SK-N-MC (cell line): ENCODE data around the gene ARIH2.

Experiments
- DNase-seq: peaks from one replicate; pipeline ENCODE4 v3.0.0-alpha.2; 2011; ENCODE audit warnings: low read depth, low spot score
- H3K27ac ChIP-seq: fragments of 200-600 bp; sonication (generic); 2 replicates; pipeline ENCODE4 v1.5.1; 2016; ENCODE audit warnings: mixed run types
- H3K36me3 ChIP-seq: fragments of 200-600 bp; sonication (generic); 2 replicates; pipeline ENCODE4 v1.6.1; 2017; ENCODE audit warnings: antibody characterized with exemption, low read length, mixed read lengths; ENCODE audit not compliant: insufficient read depth
- H3K4me3 ChIP-seq: fragments of 200-600 bp; sonication (generic); 2 replicates; pipeline ENCODE4 v1.5.1; 2016
- H3K9ac ChIP-seq: fragments of 200-600 bp; sonication (generic); 2 replicates; pipeline ENCODE4 v1.8.0; 2017; ENCODE audit warnings: mixed run types, mixed read lengths; ENCODE audit not compliant: insufficient read length
- H3K9me3 ChIP-seq: fragments of 200-600 bp; sonication (generic); 2 replicates; pipeline ENCODE4 v1.6.1; 2017; ENCODE audit warnings: low read depth, mild to moderate bottlenecking, antibody characterized with exemption, low read length, moderate library complexity, mixed read lengths
- EZH2 ChIP-seq: fragments of 200-600 bp; sonication (generic); IDR thresholded peaks from one replicate; pipeline ENCODE4 v1.6.1; 2017; ENCODE audit warnings: antibody characterized with exemption
- FOXP2 ChIP-seq: optimal IDR thresholded peaks from 2 replicates; pipeline ENCODE3; 2011; ENCODE audit warnings: mild to moderate bottlenecking, moderate library complexity; ENCODE audit not compliant: insufficient read depth; ENCODE audit errors: extremely low read length, control extremely low read depth
- POLR2AphosphoS5 ChIP-seq: IDR thresholded peaks from 2 replicates; pipeline ENCODE4 v1.6.1; 2012; ENCODE audit warnings: mild to moderate bottlenecking, low read depth, low read length, borderline replicate concordance

Gene ARIH2

GRCh38 chr3:48974076-48974864 lies 55.6 kb downstream of the ARIH2 start:
- peaks cover 33% of the 10 kb centered on the region; the same call in 1 of the 2 replicates for H3K36me3 ChIP-seq
- H3K9ac ChIP-seq, result no peak overlapping the region
- no peak overlapping the region for H3K27ac ChIP-seq
- H3K4me3 ChIP-seq, result no peak overlapping the region
- no peak for DNase-seq
- TF ChIP-seq EZH2, result no peak
- no peak for TF ChIP-seq FOXP2
- TF ChIP-seq POLR2AphosphoS5, result no peak
- H3K9me3 ChIP-seq, result no peaks in the 10 kb centered on the region

GRCh38 chr3:48979451-48979850 lies 60.8 kb downstream of the ARIH2 start:
- TF ChIP-seq EZH2 (no peak), POLR2AphosphoS5 (no peak), FOXP2 (no peak)
- no peaks in the 10 kb centered on the region for H3K9me3 ChIP-seq

GRCh38 chr3:48980295-48980694 lies 61.7 kb downstream of the ARIH2 start:
- Histone ChIP-seq H3K36me3 (peaks cover 17% of the 10 kb centered on the region; the same call in 1 of the 2 replicates), H3K4me3 (no peak overlapping the region), H3K9me3 (no peaks in the 10 kb centered on the region), H3K27ac (no peak overlapping the region), H3K9ac (no peak overlapping the region)
- TF ChIP-seq EZH2, result no peak
- TF ChIP-seq FOXP2, result no peak
- TF ChIP-seq POLR2AphosphoS5, result no peak
- no peak for DNase-seq

More at GRCh38 chr3:48979451-48979850, 60.8 kb downstream of the ARIH2 start:
- no peak overlapping the region for H3K27ac ChIP-seq
- no peak for DNase-seq
- H3K9ac ChIP-seq, result no peak overlapping the region
- H3K4me3 ChIP-seq, result no peak overlapping the region
- peaks cover 23% of the 10 kb centered on the region; the same call in 1 of the 2 replicates for H3K36me3 ChIP-seq

- no peak overlapping the region for H3K4me3 ChIP-seq
- H3K27ac ChIP-seq, result no peak overlapping the region
- no peak for DNase-seq
- TF ChIP-seq POLR2AphosphoS5 (no peak), EZH2 (no peak)
- no peak overlapping the region for H3K9ac ChIP-seq
- H3K9me3 ChIP-seq, result no peaks in the 10 kb centered on the region
- H3K36me3 ChIP-seq, result peaks cover 17% of the 10 kb centered on the region; the same call in 1 of the 2 replicates
Measured at GRCh38 chr3:48982016-48982415, 63.4 kb downstream of the ARIH2 start.

GRCh38 chr3:48982686-48983085 lies 64.0 kb downstream of the ARIH2 start:
- peaks cover 17% of the 10 kb centered on the region; the same call in 1 of the 2 replicates for H3K36me3 ChIP-seq
- no peak overlapping the region for H3K4me3 ChIP-seq
- H3K9me3 ChIP-seq, result no peaks in the 10 kb centered on the region
- DNase-seq, result no peak
- TF ChIP-seq EZH2, result no peak
- TF ChIP-seq FOXP2, result no peak
- no peak for TF ChIP-seq POLR2AphosphoS5
- H3K9ac ChIP-seq, result no peak overlapping the region
- H3K27ac ChIP-seq, result no peak overlapping the region

GRCh38 chr3:48983096-48983495 lies 64.5 kb downstream of the ARIH2 start:
- no peak for DNase-seq
- Histone ChIP-seq H3K27ac (no peak overlapping the region), H3K4me3 (no peak overlapping the region), H3K36me3 (peaks cover 17% of the 10 kb centered on the region; the same call in 1 of the 2 replicates), H3K9me3 (no peaks in the 10 kb centered on the region), H3K9ac (no peak overlapping the region)
- TF ChIP-seq POLR2AphosphoS5, result no peak
- TF ChIP-seq EZH2, result no peak
- TF ChIP-seq FOXP2, result no peak

- no peaks in the 10 kb centered on the region for H3K9me3 ChIP-seq
- no peak for DNase-seq
- H3K36me3 ChIP-seq, result peaks cover 11% of the 10 kb centered on the region; the same call in 1 of the 2 replicates
- H3K9ac ChIP-seq, result no peak overlapping the region
- no peak overlapping the region for H3K27ac ChIP-seq
- TF ChIP-seq POLR2AphosphoS5 (no peak), FOXP2 (no peak), EZH2 (no peak)
- H3K4me3 ChIP-seq, result no peak overlapping the region
Measured at GRCh38 chr3:48984663-48985062, 66.0 kb downstream of the ARIH2 start.

- DNase-seq, result no peak
- Histone ChIP-seq H3K4me3 (no peak overlapping the region), H3K27ac (no peak overlapping the region), H3K36me3 (peaks cover 3% of the 10 kb centered on the region; the same call in 1 of the 2 replicates), H3K9me3 (no peaks in the 10 kb centered on the region), H3K9ac (no peak overlapping the region)
- TF ChIP-seq POLR2AphosphoS5, result no peak
- no peak for TF ChIP-seq FOXP2
Measured at GRCh38 chr3:48985831-48986376, 67.3 kb downstream of the ARIH2 start.
